GOT3 (cell line): Measurements from ENCODE around the gene OGFR.

Experiments used
- DNase-seq: peaks from one replicate; lab custom pipeline; 2025; ENCODE audit warnings: mixed read lengths; lab: John Stamatoyannopoulos, UW

Gene OGFR

GRCh38 chr20:62782149-62782892 is 22.3 kb upstream of the OGFR start:
- DNase-seq, result no peak

GRCh38 chr20:62782893-62783278 is 21.7 kb upstream of the OGFR start:
- no peak for DNase-seq

GRCh38 chr20:62784497-62784896 is 20.1 kb upstream of the OGFR start:
- no peak for DNase-seq

GRCh38 chr20:62785393-62785792 is 19.2 kb upstream of the OGFR start:
- DNase-seq, result no peak

GRCh38 chr20:62786157-62786556 is 18.5 kb upstream of the OGFR start:
- no peak for DNase-seq

- DNase-seq, result no peak
These were observed 17.3 kb upstream of the OGFR start for GRCh38 chr20:62787321-62787720.

- no peak for DNase-seq
These were observed 16.8 kb upstream of the OGFR start for GRCh38 chr20:62787866-62788265.

GRCh38 chr20:62788607-62789006 is 16.0 kb upstream of the OGFR start:
- no peak for DNase-seq

- no peak for DNase-seq
These were observed 14.6 kb upstream of the OGFR start for GRCh38 chr20:62790075-62790474.

GRCh38 chr20:62791301-62792181 is 13.1 kb upstream of the OGFR start:
- peak; percentile 59 for DNase-seq

GRCh38 chr20:62792182-62792939 is 12.3 kb upstream of the OGFR start:
- no peak for DNase-seq

- no peak for DNase-seq
These were observed 11.5 kb upstream of the OGFR start for GRCh38 chr20:62792940-62793756.

GRCh38 chr20:62793757-62794006 is 11.0 kb upstream of the OGFR start:
- no peak for DNase-seq

- peak; percentile 83 for DNase-seq
These were observed 10.5 kb upstream of the OGFR start for GRCh38 chr20:62794007-62794724.

GRCh38 chr20:62795023-62795761 is 9.4 kb upstream of the OGFR start:
- no peak for DNase-seq

- no peak for DNase-seq
These were observed 7.7 kb upstream of the OGFR start for GRCh38 chr20:62796699-62797491.

- DNase-seq, result no peak
These were observed 6.7 kb upstream of the OGFR start for GRCh38 chr20:62797671-62798532.

GRCh38 chr20:62799036-62799435 is 5.6 kb upstream of the OGFR start:
- no peak for DNase-seq

GRCh38 chr20:62799459-62799858 is 5.2 kb upstream of the OGFR start:
- no peak for DNase-seq
